DMS53 (cell line): ENCODE measurements around the gene TNFRSF6B.

ENCODE experiments used
- DNase-seq: peaks from one replicate; lab custom pipeline; 2025; lab: John Stamatoyannopoulos, UW

Gene TNFRSF6B

GRCh38 chr20:63697868-63698545 lies 1.6 kb downstream of the TNFRSF6B start:
- DNase-seq = peak; percentile 52

GRCh38 chr20:63698739-63699465 lies 2.5 kb downstream of the TNFRSF6B start:
- DNase-seq = peak; percentile 89

- DNase-seq = no peak
Measured at GRCh38 chr20:63699466-63700198, 3.2 kb downstream of the TNFRSF6B start.

- no peak for DNase-seq
Measured at GRCh38 chr20:63700199-63701050, 4.0 kb downstream of the TNFRSF6B start.

GRCh38 chr20:63701051-63701328 lies 4.5 kb downstream of the TNFRSF6B start:
- no peak for DNase-seq

- DNase-seq = no peak
Measured at GRCh38 chr20:63701329-63702035, 5.0 kb downstream of the TNFRSF6B start.

GRCh38 chr20:63702036-63702665 lies 5.7 kb downstream of the TNFRSF6B start:
- DNase-seq = no peak

- no peak for DNase-seq
Measured at GRCh38 chr20:63702751-63703470, 6.5 kb downstream of the TNFRSF6B start.

GRCh38 chr20:63703471-63703975 lies 7.1 kb downstream of the TNFRSF6B start:
- DNase-seq = no peak

GRCh38 chr20:63703976-63704748 lies 7.7 kb downstream of the TNFRSF6B start:
- DNase-seq = no peak

GRCh38 chr20:63704749-63705117 lies 8.3 kb downstream of the TNFRSF6B start:
- DNase-seq = no peak

- DNase-seq = no peak
Measured at GRCh38 chr20:63705232-63706026, 9.0 kb downstream of the TNFRSF6B start.

- no peak for DNase-seq
Measured at GRCh38 chr20:63706027-63706695, 9.7 kb downstream of the TNFRSF6B start.

- DNase-seq = peak; percentile 74
Measured at GRCh38 chr20:63706852-63707557, 10.6 kb downstream of the TNFRSF6B start.

GRCh38 chr20:63707558-63708300 lies 11.3 kb downstream of the TNFRSF6B start, which contains the start of the genes ARFRP1 and ZGPAT:
Gene ARFRP1, minus strand, starts transcription at chr20:63707976. Its CDS starts 885 bp downstream, at chr20:63707091.
Gene ZGPAT, plus strand, starts transcription at chr20:63708039. Its CDS starts 542 bp downstream, at chr20:63708581.
- DNase-seq = peak; percentile 93
